HL-60 (cell line): Measurements from ENCODE around the gene TAF11L6.
"Not testable (repeated sequence)": the region's sequence is repeated elsewhere in the genome, so short reads cannot be mapped to it uniquely, and the experiment has no call there.

ENCODE experiments used
- DNase-seq, 2 experiments: peaks; one replicate each; pipeline ENCODE4 v3.0.0-alpha.2; 2010 to 2020; ENCODE audit warnings: low read depth in 1 of 2, low spot score in 1 of 2
- H3K27ac ChIP-seq: fragments of 250-450 bp; sonication (Bioruptor Pico); replicated peaks from 2 replicates; pipeline ENCODE4 v1.5.1; 2020; ENCODE audit warnings: mild to moderate bottlenecking, moderate library complexity
- H3K27me3 ChIP-seq: fragments of 250-450 bp; sonication (Bioruptor Pico); 2 replicates; pipeline ENCODE4 v1.5.1; 2021; ENCODE audit warnings: mild to moderate bottlenecking, moderate library complexity; ENCODE audit not compliant: insufficient read depth, poor library complexity, severe bottlenecking
- H3K4me3 ChIP-seq: replicated peaks from 2 replicates; pipeline ENCODE4 v1.5.1; 2011; ENCODE audit warnings: mild to moderate bottlenecking, control low read depth, low read length; ENCODE audit not compliant: insufficient read depth
- CTCF ChIP-seq: IDR thresholded peaks from one replicate; pipeline ENCODE4 v1.5.1; 2011; ENCODE audit warnings: low read length, control low read depth, inconsistent platforms; ENCODE audit not compliant: insufficient read depth
- GABPA ChIP-seq: IDR thresholded peaks from 2 replicates; pipeline ENCODE4 v1.6.1; 2012; ENCODE audit warnings: low read depth
- POLR2AphosphoS5 ChIP-seq: IDR thresholded peaks from 2 replicates; pipeline ENCODE4 v1.6.1; 2012; ENCODE audit warnings: low read depth
- REST ChIP-seq: IDR thresholded peaks from 2 replicates; pipeline ENCODE4 v1.6.1; 2012; ENCODE audit warnings: low read depth; ENCODE audit not compliant: insufficient replicate concordance
- SPI1 ChIP-seq: IDR thresholded peaks from 2 replicates; pipeline ENCODE4 v1.6.1; 2012; ENCODE audit warnings: low read depth, mild to moderate bottlenecking, borderline replicate concordance
- long read RNA-seq: library from polyadenylated mRNA; unstranded; transcript quantifications from one replicate; pipeline ENCODE4 v2.0.0, GENCODE V29; 2020

TAF11L6 gene
- long read RNA-seq, result 0 reads

- H3K27me3 ChIP-seq, DNase-seq, H3K27ac ChIP-seq, H3K4me3 ChIP-seq: not testable (repeated sequence)
Measured at GRCh38 chr5:17528369-17528768, at the start of gene TAF11L6. TAF11L6 (plus strand) TSS chr5:17528669.

- Histone ChIP-seq H3K27me3 (no peaks in the 10 kb centered on the region), H3K27ac (no peak overlapping the region), H3K4me3 (no peak overlapping the region)
- no peak for DNase-seq
- no peak for TF ChIP-seq GABPA
- TF ChIP-seq REST, result no peak
- no peak for TF ChIP-seq SPI1
- TF ChIP-seq CTCF, result no peak
- no peak for TF ChIP-seq POLR2AphosphoS5
Measured at GRCh38 chr5:17481378-17481777, 47.1 kb upstream of the TAF11L6 start.

GRCh38 chr5:17482790-17483189 lies 45.7 kb upstream of the TAF11L6 start:
- no peak overlapping the region for H3K4me3 ChIP-seq
- TF ChIP-seq POLR2AphosphoS5, result no peak
- TF ChIP-seq CTCF, result no peak
- no peak for TF ChIP-seq GABPA
- no peak for TF ChIP-seq SPI1
- no peak for TF ChIP-seq REST
- H3K27me3 ChIP-seq, result no peaks in the 10 kb centered on the region
- no peak for DNase-seq
- H3K27ac ChIP-seq, result no peak overlapping the region

GRCh38 chr5:17486464-17487173 lies 41.9 kb upstream of the TAF11L6 start:
- H3K27me3 ChIP-seq, H3K4me3 ChIP-seq, H3K27ac ChIP-seq: not testable (repeated sequence)
- peak in 1 of 2 experiments; percentile 34 for DNase-seq

GRCh38 chr5:17487174-17487512 lies 41.3 kb upstream of the TAF11L6 start:
- DNase-seq, result no peak
- Histone ChIP-seq H3K27ac (no peak overlapping the region), H3K27me3 (no peaks in the 10 kb centered on the region), H3K4me3 (no peak overlapping the region)
- no peak for TF ChIP-seq GABPA
- TF ChIP-seq POLR2AphosphoS5, result no peak
- TF ChIP-seq REST, result no peak
- no peak for TF ChIP-seq SPI1

GRCh38 chr5:17491257-17491656 lies 37.2 kb upstream of the TAF11L6 start:
- H3K27ac ChIP-seq, DNase-seq, H3K4me3 ChIP-seq, H3K27me3 ChIP-seq: not testable (repeated sequence)
